Mammary epithelial cell (primary cell): Measurements from ENCODE around the gene SFMBT2.

Experiments used
- CTCF ChIP-seq, 2 donors: IDR thresholded peaks in 1 of 2; conservative IDR thresholded peaks in 1 of 2; 2 replicates each; pipeline ENCODE4 v1.5.1; 2011 to 2012; ENCODE audit warnings: inconsistent platforms in 2 of 2, low read length in 2 of 2, mild to moderate bottlenecking in 2 of 2, control low read depth in 1 of 2, low read depth in 1 of 2; ENCODE audit not compliant: insufficient read depth in 1 of 2; ENCODE audit errors: extremely low read depth in 1 of 2
- EZH2 ChIP-seq: IDR thresholded peaks from 2 replicates; pipeline ENCODE4 v1.6.1; 2012; ENCODE audit warnings: low read length, inconsistent platforms, borderline replicate concordance

GRCh38 chr10:7399533-7399932 is 11.3 kb downstream of the SFMBT2 start:
- TF ChIP-seq CTCF (conservative IDR thresholded peaks at IDR 0.05 in 1 of 2, IDR thresholded peaks at IDR 0.05 in 1 of 2; ENCODE audit: extremely low read depth in 1 of 2, insufficient read depth in 1 of 2, low read depth in 1 of 2, low read length in 2 of 2) (no peak), EZH2 (no peak)
